Measurements from ENCODE around the gene TRPM8. TPM values are rescaled to one million over a fixed set of nuclear protein-coding genes. Genes with fewer than 3 reads are reported as not detected.

The TRPM8 gene
- total RNA-seq, 4 donors from 2014 or later: 1.7 TPM; not detected in 3

DNA sequence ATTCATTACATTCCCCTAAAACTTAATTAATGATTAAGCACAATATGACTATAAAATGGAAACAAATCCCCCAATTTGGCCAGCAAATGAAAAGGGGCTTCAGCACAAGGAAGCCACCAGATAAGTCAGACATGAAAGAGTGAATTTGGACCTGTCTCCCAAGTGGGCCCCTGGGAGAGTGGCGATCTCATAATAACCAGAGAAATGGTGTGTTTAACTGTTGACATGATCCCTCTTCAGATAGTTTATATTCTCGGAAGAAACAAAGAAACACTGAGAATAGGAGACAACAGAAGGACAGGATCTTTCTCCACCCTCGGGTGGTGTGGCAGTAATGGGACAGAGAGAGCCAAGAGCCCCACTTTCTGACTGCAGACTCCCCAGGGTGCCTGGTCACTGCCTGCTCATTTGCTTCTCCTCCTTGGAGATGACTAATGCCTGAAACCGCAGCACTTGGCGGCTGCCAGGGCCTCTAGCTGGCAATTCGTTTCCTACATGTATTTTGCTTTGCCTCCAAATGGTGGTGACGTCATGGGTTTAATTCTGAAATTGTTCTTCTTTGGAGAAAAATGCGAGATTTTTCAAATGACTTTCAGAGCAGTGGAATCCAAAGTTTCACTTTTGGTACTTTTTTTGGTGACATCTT lies 86.9 kb downstream of the TRPM8 start:
- TF ChIP-seq, protein P1, sequence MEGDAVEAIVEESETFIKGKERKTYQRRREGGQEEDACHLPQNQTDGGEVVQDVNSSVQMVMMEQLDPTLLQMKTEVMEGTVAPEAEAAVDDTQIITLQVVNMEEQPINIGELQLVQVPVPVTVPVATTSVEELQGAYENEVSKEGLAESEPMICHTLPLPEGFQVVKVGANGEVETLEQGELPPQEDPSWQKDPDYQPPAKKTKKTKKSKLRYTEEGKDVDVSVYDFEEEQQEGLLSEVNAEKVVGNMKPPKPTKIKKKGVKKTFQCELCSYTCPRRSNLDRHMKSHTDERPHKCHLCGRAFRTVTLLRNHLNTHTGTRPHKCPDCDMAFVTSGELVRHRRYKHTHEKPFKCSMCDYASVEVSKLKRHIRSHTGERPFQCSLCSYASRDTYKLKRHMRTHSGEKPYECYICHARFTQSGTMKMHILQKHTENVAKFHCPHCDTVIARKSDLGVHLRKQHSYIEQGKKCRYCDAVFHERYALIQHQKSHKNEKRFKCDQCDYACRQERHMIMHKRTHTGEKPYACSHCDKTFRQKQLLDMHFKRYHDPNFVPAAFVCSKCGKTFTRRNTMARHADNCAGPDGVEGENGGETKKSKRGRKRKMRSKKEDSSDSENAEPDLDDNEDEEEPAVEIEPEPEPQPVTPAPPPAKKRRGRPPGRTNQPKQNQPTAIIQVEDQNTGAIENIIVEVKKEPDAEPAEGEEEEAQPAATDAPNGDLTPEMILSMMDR (IDR thresholded peaks at IDR 0.05; ENCODE audit: low read depth): no peak

DNA sequence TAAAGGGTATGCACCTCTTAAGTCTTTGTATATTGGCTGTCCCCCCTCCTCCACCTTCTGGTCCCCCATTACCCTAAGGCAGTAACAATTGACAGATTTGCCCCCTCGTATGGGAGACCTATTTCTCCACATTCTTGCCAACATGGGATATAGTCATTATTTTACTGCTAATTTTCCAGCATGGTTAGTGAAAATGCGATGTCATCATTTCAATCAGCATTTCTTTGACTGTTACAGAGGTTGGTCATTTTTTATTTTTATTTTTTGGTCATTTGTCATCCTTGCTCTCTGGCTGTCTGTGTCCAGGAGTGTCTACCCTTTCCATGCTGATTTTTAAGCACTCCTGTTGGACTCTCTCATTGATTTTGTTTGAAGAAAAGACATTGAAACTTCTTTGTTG lies 88.0 kb downstream of the TRPM8 start:
- TF ChIP-seq, protein P1 (IDR thresholded peaks at IDR 0.05; ENCODE audit: low read depth): no peak

DNA sequence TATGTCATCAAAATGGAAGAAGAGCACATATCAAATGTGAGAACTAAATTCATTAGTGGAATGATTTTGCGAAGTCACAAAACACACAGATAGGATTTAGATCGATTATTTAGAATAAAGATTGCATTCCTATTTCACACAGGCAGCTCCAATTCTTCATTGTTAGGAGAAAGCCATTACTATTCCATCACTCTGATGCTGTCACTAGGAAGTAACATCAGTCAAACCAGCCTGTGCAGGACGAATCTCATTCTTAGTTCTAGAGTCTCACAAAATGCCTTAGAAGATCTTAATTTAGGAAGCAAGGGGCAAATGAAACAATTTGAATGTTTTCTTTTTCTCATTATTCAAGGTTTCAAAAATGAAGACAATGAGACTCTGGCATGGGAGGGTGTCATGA lies 89.3 kb downstream of the TRPM8 start:
- TF ChIP-seq, protein P1 (IDR thresholded peaks at IDR 0.05; ENCODE audit: low read depth): no peak

DNA sequence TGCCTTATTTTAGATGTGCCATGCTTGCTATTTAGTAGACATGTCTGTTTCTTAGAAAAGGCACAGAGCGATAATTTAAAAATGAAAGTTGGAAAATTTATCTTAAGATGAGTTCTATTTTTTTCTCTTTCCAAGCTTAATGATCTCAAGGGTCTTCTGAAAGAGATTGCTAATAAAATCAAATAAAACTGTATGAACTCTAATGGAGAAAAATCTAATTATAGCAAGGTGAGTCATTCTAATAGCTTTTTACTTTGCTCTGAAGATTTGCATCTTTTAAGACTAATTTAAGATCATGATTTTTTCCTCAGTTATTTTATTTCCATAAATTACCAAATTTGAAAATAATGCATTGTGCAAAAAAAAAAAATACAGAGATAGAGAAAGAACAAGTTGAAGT lies 97.3 kb downstream of the TRPM8 start:
- TF ChIP-seq, protein P1 (IDR thresholded peaks at IDR 0.05; ENCODE audit: low read depth): no peak

DNA sequence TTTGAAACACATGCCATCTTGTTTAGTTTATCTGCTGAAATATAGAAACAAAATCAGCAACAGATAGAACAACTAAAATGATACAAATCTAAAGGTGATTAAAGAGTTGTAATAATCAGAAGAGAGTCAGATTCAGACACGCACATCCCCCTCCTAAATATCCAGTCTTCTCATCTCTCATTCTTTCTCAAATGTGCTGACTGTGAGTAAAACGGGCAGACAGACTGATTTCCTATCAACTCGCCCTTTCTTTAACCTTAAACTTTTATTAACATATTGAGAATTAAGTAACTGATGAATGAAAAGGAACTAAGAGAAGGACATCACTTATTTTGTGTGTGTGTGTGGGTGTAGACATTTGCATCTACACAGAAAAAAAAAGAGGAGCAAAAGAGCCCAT lies 98.7 kb downstream of the TRPM8 start:
- TF ChIP-seq, protein P1 (IDR thresholded peaks at IDR 0.05; ENCODE audit: low read depth): no peak

DNA sequence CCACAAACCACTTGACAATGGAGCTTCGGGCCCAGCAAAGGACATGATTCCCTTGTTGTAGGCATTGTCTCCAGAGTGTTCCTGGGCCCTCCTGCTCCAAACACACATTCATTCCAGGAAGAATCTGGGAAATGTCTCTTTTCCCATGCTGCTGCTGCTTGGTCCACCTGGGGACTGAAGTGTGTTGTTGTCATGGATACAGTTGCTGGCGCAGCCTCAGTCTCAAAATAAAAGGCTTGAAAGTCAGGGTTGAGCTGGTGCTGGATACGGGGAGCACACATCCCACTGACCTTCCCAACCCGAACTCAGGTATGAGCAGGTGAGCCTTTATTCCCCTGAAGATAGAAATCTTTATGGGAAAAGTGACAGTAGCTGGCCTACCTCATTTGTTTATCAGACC lies 102.7 kb downstream of the TRPM8 start:
- TF ChIP-seq, protein P1 (IDR thresholded peaks at IDR 0.05; ENCODE audit: low read depth): no peak

DNA sequence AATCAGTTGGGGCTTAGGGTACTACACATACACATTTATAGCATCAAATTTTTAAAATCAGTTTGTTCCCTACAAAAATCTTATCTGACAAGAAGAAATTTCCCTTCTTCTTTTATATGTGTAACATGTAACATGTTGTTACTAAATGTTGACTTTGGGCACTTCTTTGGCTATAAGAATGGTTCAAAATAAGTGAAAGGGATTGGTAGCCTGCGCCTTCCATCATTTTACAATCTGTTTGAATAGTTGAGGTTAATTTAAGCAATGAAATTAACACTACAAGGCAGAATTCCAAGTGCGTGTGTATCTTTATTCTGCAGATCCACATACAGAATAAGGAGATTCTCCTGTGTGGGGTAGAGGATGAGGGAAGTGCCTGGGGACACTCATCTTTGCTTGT lies 103.2 kb downstream of the TRPM8 start:
- TF ChIP-seq, protein P1 (IDR thresholded peaks at IDR 0.05; ENCODE audit: low read depth): no peak
